ENCODE results near the gene YAE1. TPM values are rescaled to one million over a fixed set of nuclear protein-coding genes. Genes with fewer than 3 reads are reported as not detected.

The YAE1 gene
- total RNA-seq, 1 donor from 2014 or later, result 18.1 TPM

DNA sequence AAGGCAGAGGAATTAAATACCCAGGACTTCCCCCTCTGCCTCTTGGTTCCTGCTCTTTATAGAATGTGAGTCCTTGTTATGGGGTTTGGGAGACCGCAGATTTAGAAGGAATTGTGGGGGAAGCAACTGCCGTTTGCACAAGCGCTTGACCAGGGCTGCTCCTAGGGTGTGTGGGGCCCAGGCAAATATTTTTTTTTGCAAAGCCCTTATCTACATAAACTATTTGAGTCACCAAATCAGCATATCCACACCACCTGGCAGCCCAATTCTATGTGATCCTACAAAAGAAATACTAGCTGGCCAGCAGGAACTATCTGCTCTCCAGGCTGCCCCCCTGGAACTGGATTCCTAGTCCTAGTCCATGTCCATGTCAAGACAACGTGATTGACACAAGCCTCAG is 33.4 kb upstream of the YAE1 start:
- no peak for ATAC-seq

DNA sequence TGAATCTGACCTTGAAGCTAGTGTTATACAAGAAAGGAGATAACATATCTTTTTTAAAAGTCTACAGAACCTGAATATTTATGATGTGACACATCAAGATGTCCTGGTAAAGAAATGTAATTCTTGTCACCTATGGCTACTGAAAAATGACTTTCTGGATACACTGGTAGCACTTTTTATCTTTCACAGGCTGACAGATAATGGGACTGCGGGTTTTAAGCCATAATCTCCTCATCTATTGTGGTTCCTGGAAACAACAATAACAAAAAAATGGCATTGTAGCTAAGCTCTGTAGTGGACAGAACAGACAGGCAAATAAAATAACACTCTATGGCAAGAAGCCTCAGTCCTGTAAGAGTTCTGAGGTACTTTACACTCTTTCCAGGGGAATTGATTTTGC is 31.6 kb upstream of the YAE1 start:
- intact Hi-C loops (cut with DNase I), result no loop called here
- no peak overlapping the region for H3K27ac ChIP-seq
- no peaks in the 10 kb centered on the region for H3K36me3 ChIP-seq
- no peak overlapping the region for H3K4me3 ChIP-seq
- DNase-seq (no peak), ATAC-seq (no peak)
- H3K27me3 ChIP-seq (ENCODE audit: low read depth), result no peaks in the 10 kb centered on the region
- TF ChIP-seq, protein P1, sequence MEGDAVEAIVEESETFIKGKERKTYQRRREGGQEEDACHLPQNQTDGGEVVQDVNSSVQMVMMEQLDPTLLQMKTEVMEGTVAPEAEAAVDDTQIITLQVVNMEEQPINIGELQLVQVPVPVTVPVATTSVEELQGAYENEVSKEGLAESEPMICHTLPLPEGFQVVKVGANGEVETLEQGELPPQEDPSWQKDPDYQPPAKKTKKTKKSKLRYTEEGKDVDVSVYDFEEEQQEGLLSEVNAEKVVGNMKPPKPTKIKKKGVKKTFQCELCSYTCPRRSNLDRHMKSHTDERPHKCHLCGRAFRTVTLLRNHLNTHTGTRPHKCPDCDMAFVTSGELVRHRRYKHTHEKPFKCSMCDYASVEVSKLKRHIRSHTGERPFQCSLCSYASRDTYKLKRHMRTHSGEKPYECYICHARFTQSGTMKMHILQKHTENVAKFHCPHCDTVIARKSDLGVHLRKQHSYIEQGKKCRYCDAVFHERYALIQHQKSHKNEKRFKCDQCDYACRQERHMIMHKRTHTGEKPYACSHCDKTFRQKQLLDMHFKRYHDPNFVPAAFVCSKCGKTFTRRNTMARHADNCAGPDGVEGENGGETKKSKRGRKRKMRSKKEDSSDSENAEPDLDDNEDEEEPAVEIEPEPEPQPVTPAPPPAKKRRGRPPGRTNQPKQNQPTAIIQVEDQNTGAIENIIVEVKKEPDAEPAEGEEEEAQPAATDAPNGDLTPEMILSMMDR (IDR thresholded peaks at IDR 0.05), result no peak
- H3K4me1 ChIP-seq, result no peaks in the 10 kb centered on the region
- no peaks in the 10 kb centered on the region for H3K9me3 ChIP-seq

More for the DNA sequence above, 33.4 kb upstream of the YAE1 start:
- H3K4me3 ChIP-seq, result no peak overlapping the region
- H3K27me3 ChIP-seq (ENCODE audit: low read depth), result no peaks in the 10 kb centered on the region
- DNase-seq, result no peak
- H3K4me1 ChIP-seq, result no peaks in the 10 kb centered on the region
- intact Hi-C loops (cut with DNase I), result no loop called here
- H3K9me3 ChIP-seq, result no peaks in the 10 kb centered on the region
- no peak overlapping the region for H3K27ac ChIP-seq
- no peaks in the 10 kb centered on the region for H3K36me3 ChIP-seq
- TF ChIP-seq, protein P1 (IDR thresholded peaks at IDR 0.05), result no peak

DNA sequence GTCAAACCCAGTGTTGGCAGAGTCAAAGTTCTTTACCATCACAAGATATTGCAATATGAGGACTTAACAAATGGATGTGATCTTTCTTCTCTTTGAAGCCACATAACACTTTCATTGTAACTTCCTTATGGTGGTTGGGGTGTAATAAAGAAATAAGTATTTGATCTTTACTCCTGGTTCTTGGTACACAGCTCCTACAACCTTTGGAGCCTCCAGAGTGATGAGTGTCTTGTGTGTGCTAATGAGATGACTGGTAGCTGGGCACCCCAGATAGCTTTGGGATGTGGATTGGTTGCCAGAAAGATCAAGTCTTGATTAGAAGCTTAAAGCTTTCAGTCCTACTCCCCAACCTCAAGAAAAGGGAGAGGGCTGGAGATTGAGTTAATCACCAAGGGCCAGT is 31.1 kb upstream of the YAE1 start:
- DNase-seq, result no peak
- TF ChIP-seq, protein P1 (IDR thresholded peaks at IDR 0.05), result no peak
- no peak overlapping the region for H3K27ac ChIP-seq
- H3K4me1 ChIP-seq, result no peaks in the 10 kb centered on the region
- no peaks in the 10 kb centered on the region for H3K27me3 ChIP-seq (ENCODE audit: low read depth)
- intact Hi-C loops (cut with DNase I), result no loop called here
- H3K9me3 ChIP-seq, result no peaks in the 10 kb centered on the region
- no peak for ATAC-seq
- no peaks in the 10 kb centered on the region for H3K36me3 ChIP-seq
- H3K4me3 ChIP-seq, result no peak overlapping the region

DNA sequence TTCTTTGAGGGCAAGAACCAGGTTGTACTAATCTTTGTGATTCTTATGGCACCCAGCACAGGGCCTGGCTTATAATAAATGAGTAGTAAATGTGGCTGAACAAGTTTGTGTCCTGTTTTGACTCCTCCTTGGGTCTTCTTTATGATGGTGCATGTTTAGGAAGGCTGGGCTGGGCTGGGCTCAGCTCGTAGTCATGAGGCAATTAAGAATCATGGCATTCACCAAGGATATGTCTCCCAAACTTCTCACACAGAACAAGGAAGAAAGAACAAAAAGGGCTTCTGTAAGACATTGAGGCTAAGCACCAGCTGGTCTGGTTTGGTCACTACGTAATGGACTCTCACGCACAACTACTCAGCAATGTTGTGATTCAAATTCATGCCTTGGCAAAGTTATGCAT is 30.5 kb upstream of the YAE1 start:
- no peaks in the 10 kb centered on the region for H3K36me3 ChIP-seq

DNA sequence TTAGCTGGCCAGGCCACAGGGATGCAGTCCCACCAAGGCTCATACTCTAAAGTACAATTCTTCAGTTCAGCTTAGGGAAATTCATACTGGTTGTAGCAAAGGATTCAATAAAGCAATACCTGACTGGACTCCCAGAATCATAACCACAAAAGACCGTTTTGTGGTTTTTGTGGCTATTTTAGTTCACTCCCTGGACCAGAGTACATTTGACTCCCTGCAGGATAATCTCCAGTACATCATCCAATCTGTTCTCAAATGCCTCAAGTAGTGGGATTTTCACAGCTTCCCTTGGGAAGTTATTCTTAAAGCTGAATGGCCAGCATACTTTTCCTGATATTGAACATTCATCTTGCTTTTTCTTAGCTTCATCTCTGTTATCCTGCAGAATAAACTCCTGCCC is 29.3 kb upstream of the YAE1 start:
- Histone ChIP-seq H3K4me1 (no peaks in the 10 kb centered on the region), H3K9me3 (no peaks in the 10 kb centered on the region), H3K4me3 (no peak overlapping the region), H3K27ac (no peak overlapping the region), H3K36me3 (no peaks in the 10 kb centered on the region), H3K27me3 (ENCODE audit: low read depth) (no peaks in the 10 kb centered on the region)
- no peak for DNase-seq
- no peak for ATAC-seq
- intact Hi-C loops (cut with DNase I), result no loop called here
- TF ChIP-seq, protein P1 (IDR thresholded peaks at IDR 0.05), result no peak

More for the DNA sequence above, 30.5 kb upstream of the YAE1 start:
- H3K9me3 ChIP-seq, result no peaks in the 10 kb centered on the region
- H3K27me3 ChIP-seq (ENCODE audit: low read depth), result no peaks in the 10 kb centered on the region
- TF ChIP-seq, protein P1 (IDR thresholded peaks at IDR 0.05), result no peak
- H3K4me3 ChIP-seq, result no peak overlapping the region
- DNase-seq (no peak), ATAC-seq (no peak)
- H3K27ac ChIP-seq, result no peak overlapping the region
- no peaks in the 10 kb centered on the region for H3K4me1 ChIP-seq
- intact Hi-C loops (cut with DNase I), result no loop called here

DNA sequence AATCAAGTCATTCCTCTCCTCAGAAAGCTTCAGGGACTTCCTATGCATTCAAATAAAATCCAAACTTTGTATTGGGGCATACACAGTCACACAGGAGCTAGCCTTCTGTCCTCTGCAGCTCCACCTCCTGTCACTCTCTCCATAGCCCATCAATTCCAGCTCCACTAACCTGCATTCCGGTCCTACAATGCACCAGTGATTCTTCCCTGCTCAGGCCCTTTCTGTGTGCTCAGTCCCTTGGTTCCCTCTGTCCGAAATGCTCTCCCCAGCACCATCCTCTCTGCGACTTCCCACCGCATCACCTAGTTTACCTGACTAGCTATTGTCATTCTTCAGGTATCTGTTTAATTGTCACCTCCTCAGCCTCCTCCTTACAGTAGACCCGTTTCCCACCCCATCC is 26.4 kb upstream of the YAE1 start:
- H3K27ac ChIP-seq, result no peak overlapping the region
- no peak overlapping the region for H3K4me3 ChIP-seq
- no peaks in the 10 kb centered on the region for H3K4me1 ChIP-seq
- DNase-seq (no peak), ATAC-seq (no peak)
- H3K27me3 ChIP-seq (ENCODE audit: low read depth), result no peaks in the 10 kb centered on the region
- H3K9me3 ChIP-seq, result no peaks in the 10 kb centered on the region
- TF ChIP-seq, protein P1 (IDR thresholded peaks at IDR 0.05), result no peak
- H3K36me3 ChIP-seq, result no peaks in the 10 kb centered on the region
- intact Hi-C loops (cut with DNase I), result no loop called here

Data from lower lobe of right lung (tissue), 2 donors.